Measurements from ENCODE around the gene KIAA0513.
"Not testable (repeated sequence)": the region's sequence is repeated elsewhere in the genome, so short reads cannot be mapped to it uniquely, and the experiment has no call there.

Gene KIAA0513

DNA sequence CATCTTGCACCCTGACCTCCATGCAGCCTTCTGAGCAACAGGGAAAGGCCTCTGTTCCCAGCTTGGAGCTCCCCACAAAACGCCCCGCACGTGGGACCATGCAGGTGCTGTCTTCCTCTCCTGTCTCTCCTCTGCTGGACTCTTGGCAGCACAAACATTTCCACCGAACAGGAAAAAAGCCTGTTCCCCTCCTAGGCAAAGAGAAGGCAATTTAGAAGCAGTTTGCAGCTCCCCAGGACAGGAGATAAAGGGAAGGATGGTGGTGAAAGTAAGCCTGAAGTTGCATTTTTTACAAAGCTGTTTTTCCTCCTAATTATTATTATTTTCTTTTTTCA lies 92.4 kb downstream of the KIAA0513 start:
- no peaks in the 10 kb centered on the region for H3K27me3 Mint-ChIP-seq
- DNase-seq: no peak
- no peak overlapping the region for H3K27ac Mint-ChIP-seq
- no peaks in the 10 kb centered on the region for H3K36me3 Mint-ChIP-seq (ENCODE audit: low read depth)
- H3K9me3 Mint-ChIP-seq: no peaks in the 10 kb centered on the region
- no peak overlapping the region for H3K4me3 Mint-ChIP-seq
- peaks cover 4% of the 10 kb centered on the region for H3K4me1 Mint-ChIP-seq (ENCODE audit: low read depth)

DNA sequence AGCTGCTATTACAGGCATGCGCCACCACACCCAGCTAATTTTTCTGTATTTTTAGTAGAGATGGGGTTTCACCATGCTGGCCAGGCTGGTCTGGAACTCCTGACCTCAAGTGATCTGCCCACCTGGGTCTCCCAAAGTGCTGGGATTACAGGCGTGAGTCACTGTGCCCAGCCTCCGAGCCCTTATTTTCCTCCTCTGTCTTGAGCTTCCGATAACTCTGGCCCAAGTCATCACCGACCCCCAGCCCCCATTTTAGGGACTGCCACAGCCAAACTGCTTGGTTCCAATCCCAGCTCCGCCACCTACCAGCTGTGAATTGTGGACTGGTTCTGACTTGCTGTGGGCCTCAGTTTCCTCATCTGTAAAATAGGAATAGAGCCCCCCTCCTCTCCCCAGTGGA lies 95.8 kb downstream of the KIAA0513 start:
- H3K4me3 Mint-ChIP-seq; H3K9me3 Mint-ChIP-seq; DNase-seq; H3K27me3 Mint-ChIP-seq; H3K36me3 Mint-ChIP-seq (ENCODE audit: low read depth); H3K27ac Mint-ChIP-seq: not testable (repeated sequence)
- H3K4me1 Mint-ChIP-seq (ENCODE audit: low read depth): peaks cover 23% of the 10 kb centered on the region

DNA sequence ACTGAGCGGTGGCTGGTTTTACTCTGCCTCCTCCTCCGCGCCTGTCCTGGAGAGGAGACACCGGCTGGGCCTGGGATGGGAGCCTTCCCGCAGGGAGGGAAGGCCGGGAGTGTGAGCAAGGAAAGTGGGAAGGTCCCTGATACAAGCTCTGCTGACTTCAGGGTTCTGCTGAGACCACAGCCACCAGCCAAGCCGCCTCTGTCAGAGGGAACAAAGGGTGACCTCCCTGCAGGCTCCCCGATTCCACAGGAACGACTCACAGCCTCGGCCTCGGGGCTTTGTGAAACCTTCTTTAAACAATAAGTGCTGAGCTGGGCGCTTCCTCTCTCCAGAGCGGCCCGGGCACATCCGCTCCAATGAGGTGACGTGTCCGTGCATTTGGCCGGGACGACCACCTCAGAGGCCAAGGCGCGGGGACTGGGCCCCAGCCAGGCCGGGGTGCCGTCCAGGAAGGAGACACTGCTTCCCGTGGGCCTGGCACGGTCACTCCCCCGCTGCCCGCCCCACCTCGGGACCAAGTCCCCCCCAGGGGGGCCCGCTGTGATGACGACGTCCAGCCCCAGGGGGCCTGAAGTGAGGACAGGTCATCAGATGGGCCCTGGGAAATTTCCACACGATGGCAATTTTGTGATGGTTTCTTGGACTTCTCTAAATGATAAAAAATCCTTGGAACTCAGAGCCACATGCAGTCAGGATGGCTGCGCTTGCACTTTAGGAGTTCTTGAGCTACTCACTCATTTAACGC lies 96.5 kb downstream of the KIAA0513 start:
- H3K36me3 Mint-ChIP-seq (ENCODE audit: low read depth): no peaks in the 10 kb centered on the region
- H3K4me3 Mint-ChIP-seq: no peak overlapping the region
- no peak for DNase-seq
- H3K4me1 Mint-ChIP-seq (ENCODE audit: low read depth): peaks cover 23% of the 10 kb centered on the region
- no peaks in the 10 kb centered on the region for H3K27me3 Mint-ChIP-seq
- H3K27ac Mint-ChIP-seq: no peak overlapping the region
- H3K9me3 Mint-ChIP-seq: no peaks in the 10 kb centered on the region

DNA sequence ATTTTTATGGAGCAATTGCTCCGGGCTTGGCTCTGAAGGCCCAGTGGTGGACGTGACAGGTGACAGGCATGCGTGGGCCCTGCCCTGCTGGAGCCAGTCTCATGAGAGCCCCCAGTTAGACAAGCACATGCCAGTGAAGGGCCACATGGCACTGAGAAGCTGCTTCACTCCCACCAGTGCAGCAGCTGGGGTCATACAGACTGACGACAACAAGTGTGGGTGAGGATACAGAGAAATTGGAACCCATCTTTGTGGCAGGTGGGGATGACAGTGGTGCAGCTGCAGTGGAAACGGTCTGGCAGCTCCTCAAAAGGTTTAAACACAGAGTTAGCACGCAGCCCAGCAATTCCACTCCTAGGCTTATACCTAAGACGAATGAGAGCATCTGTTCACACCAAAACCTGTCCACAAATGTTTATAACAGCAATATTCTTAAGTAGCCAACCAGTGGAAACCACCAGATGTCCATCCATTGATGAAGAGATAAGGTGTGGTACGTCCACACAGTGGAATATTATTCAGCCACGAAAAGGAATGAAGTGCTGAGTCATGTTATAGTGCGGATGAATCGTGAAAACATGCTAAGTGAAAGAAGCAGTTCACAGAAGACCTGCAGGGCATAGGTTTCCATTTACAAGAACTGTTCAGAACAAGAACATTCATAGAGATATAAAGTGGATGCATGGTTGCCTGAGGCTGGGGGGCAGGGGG lies 97.2 kb downstream of the KIAA0513 start:
- DNase-seq: no peak
- Mint-ChIP-seq H3K27ac (no peak overlapping the region), H3K36me3 (ENCODE audit: low read depth) (no peaks in the 10 kb centered on the region), H3K27me3 (no peaks in the 10 kb centered on the region), H3K4me3 (no peak overlapping the region), H3K4me1 (ENCODE audit: low read depth) (peaks cover 23% of the 10 kb centered on the region), H3K9me3 (no peaks in the 10 kb centered on the region)

DNA sequence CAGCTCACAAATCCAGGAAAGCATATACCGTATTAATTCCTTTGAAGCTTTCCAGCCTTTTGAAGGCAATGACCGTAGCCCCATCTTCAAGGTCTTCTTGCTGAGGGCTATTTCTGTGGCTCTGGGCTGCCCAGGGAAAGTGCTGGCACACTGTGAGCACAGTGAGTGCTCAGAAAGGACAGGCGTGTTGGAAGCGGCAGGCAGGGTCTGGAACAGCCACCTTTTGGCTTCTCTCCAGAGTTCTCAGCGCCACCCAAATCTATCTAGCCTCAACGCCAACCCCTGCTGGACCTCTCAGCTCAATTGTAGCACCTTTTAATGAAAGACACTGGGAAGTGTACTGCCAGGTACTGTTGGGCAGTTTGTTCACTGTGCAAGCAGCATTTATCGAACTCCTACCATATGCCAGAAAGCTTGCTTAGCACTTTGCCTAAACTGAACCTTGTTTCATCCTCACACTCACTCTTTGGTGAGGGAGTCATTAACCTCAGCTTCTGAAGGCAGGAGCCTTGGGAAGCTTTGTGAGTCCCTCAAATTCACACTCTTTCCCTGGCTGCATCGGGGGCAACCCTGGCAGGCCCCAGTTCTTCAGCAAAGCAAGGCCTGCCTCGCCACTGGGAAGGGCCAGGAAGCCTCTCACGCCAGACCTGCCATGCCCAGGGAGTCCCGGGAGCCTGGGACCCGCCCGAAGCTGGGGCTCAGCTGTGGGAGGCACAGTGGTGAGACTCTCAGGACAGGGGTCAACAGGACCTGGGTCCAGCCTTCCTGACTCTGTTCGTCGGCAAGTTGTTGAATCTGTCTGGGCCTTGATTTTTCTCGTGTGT lies 98.2 kb downstream of the KIAA0513 start:
- Mint-ChIP-seq H3K4me3 (no peak overlapping the region), H3K4me1 (ENCODE audit: low read depth) (peaks cover 23% of the 10 kb centered on the region), H3K36me3 (ENCODE audit: low read depth) (no peaks in the 10 kb centered on the region), H3K27me3 (no peaks in the 10 kb centered on the region), H3K9me3 (no peaks in the 10 kb centered on the region), H3K27ac (peak overlapping the region; percentile 10)
- no peak for DNase-seq

DNA sequence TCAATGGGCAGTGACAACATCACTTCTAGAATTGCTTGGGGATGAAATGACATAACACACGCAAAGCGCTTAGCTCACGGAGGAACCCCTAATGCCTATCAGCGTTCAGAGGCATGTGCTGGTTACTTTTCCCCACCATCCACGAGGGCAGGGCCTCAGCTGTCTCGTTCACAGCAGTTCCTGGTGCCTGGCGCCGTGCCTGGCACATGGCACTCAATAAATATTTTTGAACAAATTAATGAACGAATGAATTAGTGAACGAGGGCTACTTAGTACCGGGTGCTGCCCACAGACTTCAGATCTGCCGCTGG lies 98.8 kb downstream of the KIAA0513 start:
- DNase-seq: no peak
- H3K4me3 Mint-ChIP-seq: no peak overlapping the region
- peak overlapping the region; percentile 10 for H3K27ac Mint-ChIP-seq
- H3K36me3 Mint-ChIP-seq (ENCODE audit: low read depth): no peaks in the 10 kb centered on the region
- H3K9me3 Mint-ChIP-seq: no peaks in the 10 kb centered on the region
- H3K4me1 Mint-ChIP-seq (ENCODE audit: low read depth): peaks cover 23% of the 10 kb centered on the region
- H3K27me3 Mint-ChIP-seq: no peaks in the 10 kb centered on the region

DNA sequence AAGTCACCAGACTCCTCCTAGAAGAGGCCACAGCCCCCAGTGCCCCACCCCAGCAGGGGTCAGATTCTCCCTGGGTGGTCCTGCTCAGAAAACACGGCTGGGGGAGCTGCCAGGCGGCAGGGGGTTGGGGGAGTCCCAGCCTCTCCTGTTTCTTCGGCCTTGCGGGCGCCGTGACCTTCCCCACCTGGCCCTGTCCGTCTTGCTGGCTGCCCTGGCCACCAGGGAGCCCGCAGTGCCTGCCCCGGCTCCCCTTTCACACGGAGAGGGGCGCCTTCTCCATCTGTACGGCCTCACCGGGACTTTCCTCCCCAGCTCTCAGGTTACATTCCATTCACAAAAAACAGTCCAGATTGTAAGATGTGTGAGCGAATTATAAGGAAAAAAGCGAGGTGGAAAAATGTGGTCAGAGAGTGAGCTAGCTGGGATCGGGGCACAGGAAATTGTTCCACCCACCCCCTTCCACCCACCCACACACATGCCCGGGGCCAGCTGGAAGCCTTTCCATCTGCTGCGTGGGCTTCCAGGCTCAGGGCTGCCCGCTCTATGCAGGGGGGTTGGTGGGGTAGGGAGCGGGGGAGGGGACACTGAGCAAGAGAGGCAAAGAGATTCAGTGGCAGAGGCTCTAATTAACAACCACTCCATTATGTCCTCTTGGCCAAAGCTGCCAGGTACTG lies 99.2 kb downstream of the KIAA0513 start:
- H3K36me3 Mint-ChIP-seq (ENCODE audit: low read depth): no peaks in the 10 kb centered on the region
- H3K4me1 Mint-ChIP-seq (ENCODE audit: low read depth): peaks cover 23% of the 10 kb centered on the region
- DNase-seq: peak; percentile 52
- no peaks in the 10 kb centered on the region for H3K27me3 Mint-ChIP-seq
- H3K9me3 Mint-ChIP-seq: no peaks in the 10 kb centered on the region
- peak overlapping the region; percentile 36 for H3K4me3 Mint-ChIP-seq
- peak overlapping the region; percentile 84 for H3K27ac Mint-ChIP-seq

DNA sequence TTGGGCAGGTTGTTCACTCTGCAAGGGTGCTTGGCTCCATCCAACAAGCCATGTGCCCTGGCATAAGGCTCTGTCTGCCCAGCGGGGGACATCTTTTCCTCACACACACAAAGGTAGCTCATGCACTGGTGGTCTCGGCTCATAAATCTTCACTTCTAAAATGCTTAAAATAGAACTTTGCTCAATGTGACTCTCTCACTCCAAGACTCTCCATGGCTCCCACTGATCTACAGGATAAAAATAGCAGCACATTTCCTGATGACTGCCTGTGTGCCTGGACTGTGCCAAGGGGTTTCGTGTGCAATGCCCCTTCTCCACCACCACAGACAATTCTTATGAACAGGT lies 99.8 kb downstream of the KIAA0513 start:
- peaks cover 23% of the 10 kb centered on the region for H3K4me1 Mint-ChIP-seq (ENCODE audit: low read depth)
- H3K9me3 Mint-ChIP-seq: no peaks in the 10 kb centered on the region
- H3K27me3 Mint-ChIP-seq: no peaks in the 10 kb centered on the region
- DNase-seq: no peak
- no peaks in the 10 kb centered on the region for H3K36me3 Mint-ChIP-seq (ENCODE audit: low read depth)
- peak overlapping the region; percentile 84 for H3K27ac Mint-ChIP-seq
- H3K4me3 Mint-ChIP-seq: no peak overlapping the region

DNA sequence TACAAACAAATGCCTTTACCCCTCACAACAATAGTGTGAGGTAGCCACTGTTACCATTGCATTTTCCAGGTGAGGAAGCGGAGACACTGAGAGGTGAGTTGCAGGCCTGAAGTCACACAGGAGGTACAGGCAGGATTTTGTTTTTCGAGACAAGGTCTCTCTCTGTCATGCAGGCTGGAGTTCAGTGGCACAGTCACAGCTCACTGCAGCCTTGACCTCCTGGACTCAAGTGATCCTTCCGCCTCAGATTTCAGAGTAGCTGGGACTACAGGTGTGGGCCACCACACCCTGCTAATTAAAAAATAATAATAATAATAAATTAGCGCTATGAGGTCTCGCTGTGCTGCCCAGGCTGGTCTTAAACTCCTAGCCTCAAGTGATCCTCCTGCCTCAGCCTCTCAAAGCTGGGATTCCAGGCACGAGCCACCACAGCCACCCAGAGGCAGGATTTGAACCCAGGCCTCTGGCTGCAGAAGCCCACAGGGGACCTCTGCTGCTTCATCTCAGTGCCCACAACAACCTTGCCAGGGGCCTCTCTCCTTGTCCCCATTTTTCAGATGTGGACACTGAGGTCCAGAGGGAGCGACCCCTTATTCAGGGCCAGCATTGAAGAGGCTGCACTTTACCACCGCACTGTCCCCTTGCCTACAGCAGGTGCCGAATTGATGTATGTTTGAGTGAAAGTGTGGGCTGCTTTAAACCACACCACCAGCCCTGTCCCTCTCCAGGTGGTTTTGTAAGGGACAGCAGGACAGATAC lies 100.7 kb downstream of the KIAA0513 start:
- Mint-ChIP-seq H3K4me3 (no peak overlapping the region), H3K27me3 (no peaks in the 10 kb centered on the region), H3K27ac (no peak overlapping the region), H3K9me3 (no peaks in the 10 kb centered on the region), H3K4me1 (ENCODE audit: low read depth) (peaks cover 23% of the 10 kb centered on the region), H3K36me3 (ENCODE audit: low read depth) (no peaks in the 10 kb centered on the region)
- DNase-seq: no peak

DNA sequence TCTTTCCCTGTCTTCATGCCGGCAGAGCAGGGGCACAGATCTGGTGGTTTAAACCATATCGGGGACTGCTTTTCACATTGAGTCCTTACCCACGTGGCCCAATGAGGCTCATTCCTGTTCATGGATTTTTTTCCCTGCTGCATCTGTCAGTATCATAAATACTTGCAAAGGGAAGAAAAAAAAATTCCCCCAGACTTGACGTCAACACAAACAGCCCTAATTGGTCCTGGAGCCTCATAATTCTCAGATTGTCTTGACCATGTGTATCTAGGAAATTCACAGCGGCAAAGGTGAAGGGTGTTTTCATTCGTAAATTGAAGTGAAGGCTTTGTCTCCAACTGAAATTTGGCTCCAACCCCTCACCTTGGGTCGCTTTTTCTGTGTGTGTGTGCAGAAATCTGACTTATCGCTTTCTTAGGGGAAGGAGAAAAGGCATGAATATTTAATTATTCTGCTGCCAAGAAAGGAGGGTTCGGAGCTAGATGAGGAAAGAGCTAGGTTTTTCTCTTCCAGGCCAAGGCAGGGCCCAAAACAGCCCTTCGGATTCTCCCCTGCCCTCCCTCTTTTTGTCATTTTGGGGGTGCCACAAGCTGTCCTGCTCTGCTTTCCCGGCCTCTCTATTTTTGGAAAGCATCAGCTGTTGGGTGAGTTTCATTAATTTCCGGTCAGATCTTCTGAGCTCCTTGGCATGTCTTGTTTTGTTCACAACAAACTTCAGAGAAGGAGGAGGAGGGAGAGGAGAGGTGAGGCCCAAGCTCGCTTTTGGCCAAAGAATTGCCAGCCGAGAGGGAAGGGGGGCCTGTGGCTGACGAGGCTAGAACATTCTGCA lies 102.5 kb downstream of the KIAA0513 start:
- peaks cover 23% of the 10 kb centered on the region for H3K4me1 Mint-ChIP-seq (ENCODE audit: low read depth)
- DNase-seq: no peak
- no peaks in the 10 kb centered on the region for H3K27me3 Mint-ChIP-seq
- no peaks in the 10 kb centered on the region for H3K9me3 Mint-ChIP-seq
- H3K27ac Mint-ChIP-seq: no peak overlapping the region
- H3K36me3 Mint-ChIP-seq (ENCODE audit: low read depth): no peaks in the 10 kb centered on the region
- no peak overlapping the region for H3K4me3 Mint-ChIP-seq

DNA sequence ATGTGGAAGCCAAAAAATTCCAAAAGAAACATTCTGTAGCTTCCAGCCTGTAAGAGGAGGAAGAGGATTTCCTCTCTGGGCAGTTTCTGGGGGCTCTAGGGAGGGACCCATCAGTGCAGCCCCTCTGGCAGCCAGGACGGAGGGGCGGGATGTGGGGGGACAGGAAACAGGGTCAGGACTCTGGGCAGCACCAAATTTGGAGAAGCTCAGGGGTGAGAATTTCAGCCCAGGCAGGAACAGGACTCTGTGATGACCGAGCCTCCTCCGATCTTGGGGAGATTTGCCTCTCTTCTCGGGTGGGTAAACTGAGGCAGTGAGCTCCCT lies 103.1 kb downstream of the KIAA0513 start:
- Mint-ChIP-seq H3K9me3 (no peaks in the 10 kb centered on the region), H3K4me3 (no peak overlapping the region), H3K36me3 (ENCODE audit: low read depth) (no peaks in the 10 kb centered on the region), H3K4me1 (ENCODE audit: low read depth) (peaks cover 20% of the 10 kb centered on the region), H3K27ac (no peak overlapping the region), H3K27me3 (no peaks in the 10 kb centered on the region)
- DNase-seq: no peak

DNA sequence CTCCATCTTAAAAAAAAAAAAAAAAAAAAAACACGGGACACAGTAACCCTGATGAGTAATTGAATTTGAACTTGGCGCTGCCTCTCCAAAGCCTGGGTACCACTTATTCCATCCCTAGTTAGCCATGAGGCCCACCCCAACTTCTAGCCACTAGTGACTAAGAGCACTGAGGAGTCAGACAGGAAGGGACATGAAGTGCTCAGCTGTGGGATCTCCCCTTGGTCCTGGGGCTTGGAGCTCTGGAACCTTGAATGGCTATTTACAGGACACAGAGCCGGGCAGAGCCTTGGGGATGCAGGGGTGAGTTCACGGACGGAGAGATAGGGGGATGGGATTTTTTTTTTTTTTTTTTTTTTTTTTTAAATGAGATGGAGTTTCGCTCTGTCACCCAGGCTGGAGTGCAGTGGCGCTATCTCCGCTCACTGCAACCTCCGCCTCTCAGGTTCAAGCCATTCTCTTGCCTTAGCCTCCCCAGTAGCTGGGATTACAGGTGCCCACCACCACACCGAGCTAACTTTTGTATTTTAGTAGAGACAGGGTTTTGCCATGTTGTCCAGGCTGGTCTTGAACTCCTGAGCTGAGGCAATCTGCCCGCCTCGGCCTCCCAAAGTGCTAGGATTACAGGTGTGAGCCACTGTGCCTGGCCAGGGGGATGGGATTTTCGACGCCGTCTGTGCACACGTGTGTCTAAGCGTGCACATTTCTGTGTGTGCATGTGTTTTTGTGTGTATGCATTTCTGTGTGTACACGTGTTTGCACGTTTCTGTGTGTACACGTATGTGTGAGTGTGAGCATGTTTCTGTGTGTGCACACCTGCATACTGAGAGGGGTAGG lies 105.1 kb downstream of the KIAA0513 start:
- H3K36me3 Mint-ChIP-seq (ENCODE audit: low read depth): no peaks in the 10 kb centered on the region
- peaks cover 5% of the 10 kb centered on the region for H3K4me1 Mint-ChIP-seq (ENCODE audit: low read depth)
- no peaks in the 10 kb centered on the region for H3K9me3 Mint-ChIP-seq
- DNase-seq: no peak
- peaks cover 16% of the 10 kb centered on the region for H3K27me3 Mint-ChIP-seq
- no peak overlapping the region for H3K4me3 Mint-ChIP-seq
- no peak overlapping the region for H3K27ac Mint-ChIP-seq

DNA sequence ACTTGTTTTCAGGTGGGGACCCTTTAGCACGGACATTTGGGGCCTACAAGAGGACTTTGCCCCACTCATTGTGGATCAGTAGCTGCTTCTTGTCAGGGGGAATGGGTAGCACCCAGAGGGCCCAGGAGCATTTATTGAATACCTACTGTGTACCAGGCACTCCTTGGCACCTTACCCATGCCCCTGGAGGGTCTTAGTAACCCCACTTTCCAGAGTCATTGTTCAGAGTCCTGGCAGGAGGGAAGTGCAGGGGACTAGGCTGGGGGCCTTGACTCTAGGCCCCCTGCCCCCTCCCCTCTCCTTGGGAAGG lies 105.7 kb downstream of the KIAA0513 start:
- H3K27ac Mint-ChIP-seq: no peak overlapping the region
- no peaks in the 10 kb centered on the region for H3K9me3 Mint-ChIP-seq
- no peaks in the 10 kb centered on the region for H3K36me3 Mint-ChIP-seq (ENCODE audit: low read depth)
- peaks cover 5% of the 10 kb centered on the region for H3K4me1 Mint-ChIP-seq (ENCODE audit: low read depth)
- no peak overlapping the region for H3K4me3 Mint-ChIP-seq
- no peak for DNase-seq
- peaks cover 22% of the 10 kb centered on the region for H3K27me3 Mint-ChIP-seq

All from activated T-cell treated with anti-CD3 and anti-CD28 coated beads, Interleukin-2, amount 50 U/mL, for 24 hours (primary cell).